WERI-Rb-1 (cell line): ENCODE results near the gene CTIF.

Experiments used
- DNase-seq: peaks from one replicate; pipeline ENCODE4 v3.0.0-alpha.2; 2020
- H3K27ac ChIP-seq: fragments of 250-450 bp; sonication (Bioruptor Pico); 2 replicates; pipeline ENCODE4 v1.5.1; 2020; ENCODE audit warnings: mild to moderate bottlenecking, moderate library complexity
- H3K27me3 ChIP-seq: fragments of 250-450 bp; sonication (Bioruptor Pico); 2 replicates; pipeline ENCODE4 v1.5.1; 2021; ENCODE audit warnings: mild to moderate bottlenecking, low read depth, moderate library complexity; ENCODE audit not compliant: insufficient read depth, severe bottlenecking
- H3K36me3 ChIP-seq: fragments of 250-450 bp; sonication (Bioruptor Pico); 2 replicates; pipeline ENCODE4 v1.5.1; 2020; ENCODE audit warnings: mild to moderate bottlenecking, moderate library complexity
- H3K4me3 ChIP-seq: 2 replicates; pipeline ENCODE4 v1.5.1; 2011; ENCODE audit warnings: low read depth, mild to moderate bottlenecking, control low read depth, low read length
- H3K9me3 ChIP-seq: fragments of 250-450 bp; sonication (Bioruptor Pico); 2 replicates; pipeline ENCODE4 v1.5.1; 2021; ENCODE audit warnings: mild to moderate bottlenecking, moderate library complexity; ENCODE audit not compliant: severe bottlenecking
- TF ChIP-seq, protein P1 (sequence below): IDR thresholded peaks from 2 replicates; pipeline ENCODE4 v1.5.1; 2011; ENCODE audit warnings: low read depth, mild to moderate bottlenecking, control low read depth, inconsistent platforms, low read length

The CTIF gene

DNA sequence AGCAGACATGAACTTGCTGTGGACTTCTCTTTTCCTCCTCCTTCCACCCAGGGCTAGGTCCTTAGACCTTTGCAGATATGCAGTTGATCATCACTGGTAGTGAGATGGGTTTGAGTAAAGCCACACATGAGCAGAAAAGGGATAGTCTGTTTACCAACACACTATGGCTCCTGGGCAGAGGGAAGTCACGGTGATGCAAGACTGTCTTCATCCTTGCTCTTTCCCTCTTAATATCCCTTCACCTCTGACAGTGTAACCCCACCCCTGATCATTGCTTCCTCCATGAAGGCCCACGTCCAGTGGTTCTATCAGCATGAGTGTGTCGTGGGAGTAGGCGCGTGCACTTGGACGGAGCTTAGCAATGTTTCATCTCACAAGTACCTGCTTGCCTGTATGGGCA, 223.2 kb downstream of the CTIF start:
- no peak for DNase-seq
- TF ChIP-seq, protein P1, sequence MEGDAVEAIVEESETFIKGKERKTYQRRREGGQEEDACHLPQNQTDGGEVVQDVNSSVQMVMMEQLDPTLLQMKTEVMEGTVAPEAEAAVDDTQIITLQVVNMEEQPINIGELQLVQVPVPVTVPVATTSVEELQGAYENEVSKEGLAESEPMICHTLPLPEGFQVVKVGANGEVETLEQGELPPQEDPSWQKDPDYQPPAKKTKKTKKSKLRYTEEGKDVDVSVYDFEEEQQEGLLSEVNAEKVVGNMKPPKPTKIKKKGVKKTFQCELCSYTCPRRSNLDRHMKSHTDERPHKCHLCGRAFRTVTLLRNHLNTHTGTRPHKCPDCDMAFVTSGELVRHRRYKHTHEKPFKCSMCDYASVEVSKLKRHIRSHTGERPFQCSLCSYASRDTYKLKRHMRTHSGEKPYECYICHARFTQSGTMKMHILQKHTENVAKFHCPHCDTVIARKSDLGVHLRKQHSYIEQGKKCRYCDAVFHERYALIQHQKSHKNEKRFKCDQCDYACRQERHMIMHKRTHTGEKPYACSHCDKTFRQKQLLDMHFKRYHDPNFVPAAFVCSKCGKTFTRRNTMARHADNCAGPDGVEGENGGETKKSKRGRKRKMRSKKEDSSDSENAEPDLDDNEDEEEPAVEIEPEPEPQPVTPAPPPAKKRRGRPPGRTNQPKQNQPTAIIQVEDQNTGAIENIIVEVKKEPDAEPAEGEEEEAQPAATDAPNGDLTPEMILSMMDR, result no peak
- no peak overlapping the region for H3K27ac ChIP-seq
- H3K9me3 ChIP-seq, result no peaks in the 10 kb centered on the region
- H3K27me3 ChIP-seq, result no peaks in the 10 kb centered on the region
- H3K4me3 ChIP-seq, result no peak overlapping the region
- H3K36me3 ChIP-seq, result peaks cover 54% of the 10 kb centered on the region

DNA sequence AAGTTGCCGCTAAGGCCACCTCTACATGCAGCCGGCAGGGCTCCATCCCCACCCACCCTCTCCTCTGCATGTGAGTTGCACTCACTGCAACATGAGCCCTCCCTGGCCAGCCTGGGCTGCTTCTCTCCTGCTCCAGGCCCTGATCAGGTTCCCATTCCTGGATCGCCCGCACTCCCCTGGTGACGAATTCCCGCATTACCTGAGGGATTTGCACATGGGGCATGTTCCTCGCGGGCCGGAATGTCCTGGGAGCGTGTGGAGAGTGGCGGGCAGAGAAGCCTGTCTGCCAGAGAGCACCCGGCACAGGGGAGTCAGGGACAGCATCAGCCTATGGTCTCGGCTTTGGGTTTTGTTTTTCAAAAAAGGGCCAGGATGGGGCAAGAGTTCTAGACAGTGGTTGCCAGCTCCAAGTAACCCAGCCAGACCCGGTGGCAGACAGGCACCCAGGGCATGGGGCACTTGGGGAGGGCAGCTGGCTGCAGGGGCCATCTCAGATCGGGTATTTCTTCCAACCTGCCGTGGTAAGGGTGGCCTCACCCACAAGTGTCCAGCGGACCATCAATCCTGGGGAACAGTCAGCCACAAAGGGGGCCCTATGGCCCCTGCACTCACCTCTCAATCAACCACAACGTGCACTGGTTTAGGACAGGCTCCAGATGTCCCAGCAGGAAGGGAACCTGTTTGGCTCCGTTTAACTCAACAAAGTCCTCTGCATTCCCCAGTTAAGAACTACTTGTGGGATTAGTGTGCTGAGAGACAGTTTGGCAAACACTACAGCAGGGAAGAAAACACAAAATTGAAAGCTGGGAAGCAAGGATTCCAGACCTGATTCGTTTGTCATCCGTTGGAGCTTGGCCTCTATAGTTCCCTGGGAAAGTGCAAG, 224.2 kb downstream of the CTIF start:
- Histone ChIP-seq H3K36me3 (peaks cover 58% of the 10 kb centered on the region), H3K4me3 (no peak overlapping the region), H3K27ac (no peak overlapping the region), H3K9me3 (no peaks in the 10 kb centered on the region), H3K27me3 (no peaks in the 10 kb centered on the region)
- DNase-seq, result no peak
- TF ChIP-seq, protein P1, result no peak

DNA sequence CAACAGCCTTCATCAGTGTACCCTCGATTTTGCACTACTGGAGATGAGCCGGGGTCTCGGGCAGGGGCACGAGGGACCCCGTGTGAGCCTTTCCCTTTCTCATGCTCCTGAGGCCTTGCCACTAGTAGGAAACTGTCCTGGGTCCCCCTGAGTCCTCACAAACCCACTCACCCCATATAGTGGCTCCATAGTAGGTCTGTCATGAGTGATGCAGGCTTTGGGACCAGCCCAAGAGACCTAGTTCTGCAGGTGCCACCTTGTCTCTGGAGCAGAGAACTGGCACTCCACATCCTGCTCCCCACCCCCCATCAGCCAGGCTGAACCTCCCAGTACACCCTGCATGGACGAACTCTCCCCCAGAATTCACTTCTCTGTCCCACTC, 224.9 kb downstream of the CTIF start:
- peaks cover 55% of the 10 kb centered on the region for H3K36me3 ChIP-seq

DNA sequence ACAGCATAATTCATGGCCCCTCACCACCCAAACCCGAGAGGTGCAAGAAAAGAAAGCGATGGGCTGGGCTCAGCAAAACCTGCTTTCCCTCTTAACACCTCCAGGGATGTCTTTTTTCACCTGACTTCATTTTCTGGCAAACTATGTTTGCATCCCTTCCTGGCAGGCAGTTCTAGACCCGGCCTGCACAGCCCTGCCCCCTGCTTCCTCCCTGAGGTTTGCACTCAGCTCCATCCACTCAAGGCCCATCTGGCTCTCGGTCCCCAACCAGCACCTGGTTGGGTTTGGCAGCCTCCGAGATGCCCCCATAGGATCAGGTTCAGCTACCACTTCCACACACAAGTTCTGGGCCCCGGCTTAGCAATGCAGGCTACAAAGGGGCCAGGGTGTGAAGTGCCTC, 226.2 kb downstream of the CTIF start:
- Histone ChIP-seq H3K27me3 (no peaks in the 10 kb centered on the region), H3K27ac (no peak overlapping the region), H3K9me3 (no peaks in the 10 kb centered on the region), H3K4me3 (no peak overlapping the region), H3K36me3 (peaks cover 49% of the 10 kb centered on the region)
- DNase-seq, result no peak
- TF ChIP-seq, protein P1, result no peak

More for the DNA sequence above, 224.9 kb downstream of the CTIF start:
- DNase-seq, result no peak
- no peaks in the 10 kb centered on the region for H3K9me3 ChIP-seq
- H3K27me3 ChIP-seq, result no peaks in the 10 kb centered on the region
- TF ChIP-seq, protein P1, result no peak
- H3K27ac ChIP-seq, result no peak overlapping the region
- no peak overlapping the region for H3K4me3 ChIP-seq

DNA sequence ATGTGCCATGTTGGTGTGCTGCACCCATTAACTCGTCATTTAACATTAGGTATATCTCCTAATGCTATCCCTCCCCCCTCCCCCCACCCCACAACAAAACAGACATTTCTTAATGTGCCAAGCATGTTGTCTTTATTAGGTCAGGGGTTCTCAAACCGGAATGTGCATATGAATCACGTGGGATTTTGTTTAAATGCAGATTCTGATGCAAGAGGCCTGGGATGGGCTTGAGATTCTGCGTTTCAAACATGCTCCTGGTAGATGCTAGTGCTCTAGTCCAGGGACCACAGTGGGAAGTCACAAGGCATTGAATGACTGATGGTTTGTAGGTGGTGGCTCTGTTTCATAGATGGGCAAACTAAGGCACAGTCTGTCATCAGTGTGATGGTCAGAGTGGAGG, 227.2 kb downstream of the CTIF start:
- Histone ChIP-seq H3K27me3 (no peaks in the 10 kb centered on the region), H3K9me3 (no peaks in the 10 kb centered on the region), H3K36me3 (peaks cover 41% of the 10 kb centered on the region), H3K4me3 (no peak overlapping the region), H3K27ac (no peak overlapping the region)
- TF ChIP-seq, protein P1, result no peak
- no peak for DNase-seq
